Vagina (tissue), 2 donors: Measurements from ENCODE around the gene ZNF440. TPM values are rescaled to one million over a fixed set of nuclear protein-coding genes. Genes with fewer than 3 reads are reported as not detected.
"Not testable (repeated sequence)": the region's sequence is repeated elsewhere in the genome, so short reads cannot be mapped to it uniquely, and the experiment has no call there.

Source experiments
- DNase-seq, 2 donors: peaks; one replicate each; pipeline ENCODE4 v3.0.0-alpha.2; 2017; ENCODE audit errors: extremely low spot score in 2 of 2
- H3K27ac ChIP-seq: fragments of 200-600 bp; sonication (generic); one replicate; pipeline ENCODE4 v1.5.1; 2019
- H3K27me3 ChIP-seq: fragments of 200-600 bp; sonication (generic); one replicate; pipeline ENCODE4 v1.5.1; 2019
- H3K36me3 ChIP-seq, 2 donors: fragments of 200-600 bp; sonication (generic); one replicate each; pipeline ENCODE4 v1.5.1; 2017 to 2019
- H3K4me1 ChIP-seq: fragments of 200-600 bp; sonication (generic); one replicate; pipeline ENCODE4 v1.5.1; 2019
- H3K4me3 ChIP-seq, 2 donors: fragments of 200-600 bp; sonication (generic); 1 replicate in 1 of 2; 2 replicates in 1 of 2; pipeline ENCODE4 v1.5.1; 2016 to 2019
- H3K9me3 ChIP-seq: fragments of 200-600 bp; sonication (generic); one replicate; pipeline ENCODE4 v1.5.1; 2019
- CTCF ChIP-seq, 3 experiments: fragments of 450-650 bp in 2 of 3; fragments of 200-600 bp in 1 of 3; sonication (generic) in 1 of 3; IDR thresholded peaks; one replicate each; pipeline ENCODE4 v1.5.1; 2017 to 2019; ENCODE audit warnings: antibody characterized with exemption in 3 of 3, mild to moderate bottlenecking in 2 of 3, moderate library complexity in 2 of 3
- POLR2A ChIP-seq, 2 donors: fragments of 450-650 bp; IDR thresholded peaks; one replicate each; pipeline ENCODE4 v1.6.1; 2017; ENCODE audit warnings: antibody characterized with exemption in 2 of 2, mild to moderate bottlenecking in 2 of 2, moderate library complexity in 2 of 2
- POLR2AphosphoS5 ChIP-seq, 2 donors: sonication (generic); formaldehyde crosslinking; IDR thresholded peaks; one replicate each; pipeline ENCODE4 v1.9.0; 2017; ENCODE audit warnings: antibody characterized with exemption in 2 of 2, mild to moderate bottlenecking in 2 of 2, low read depth in 1 of 2; ENCODE audit not compliant: insufficient read depth in 1 of 2
- intact Hi-C: fragments of 100-400 bp; cut with DNase I; formaldehyde crosslinking; loops from one replicate; pipeline ENCODE4 v1.15.1; 2023
- total RNA-seq: library from RNA; depleted of rRNA; stranded (reverse); fragments of >200 nt; gene quantifications from one replicate; pipeline ENCODE4 v1.2.3, GENCODE V29; 2016

Gene ZNF440
- total RNA-seq, 1 donor from 2014 or later, result 21.4 TPM

GRCh38 chr19:11853358-11853757 lies 39.3 kb downstream of the ZNF440 start:
- intact Hi-C loops, result no loop called here

GRCh38 chr19:11856596-11857250 lies 42.6 kb downstream of the ZNF440 start:
- Histone ChIP-seq H3K36me3 (no peaks in the 10 kb centered on the region), H3K4me3 (no peak overlapping the region), H3K4me1 (no peaks in the 10 kb centered on the region), H3K9me3 (peaks cover 8% of the 10 kb centered on the region), H3K27me3 (no peaks in the 10 kb centered on the region), H3K27ac (no peak overlapping the region)
- intact Hi-C loops, result no loop called here
- no peak for DNase-seq
- TF ChIP-seq CTCF (IDR thresholded peaks at IDR 0.05), result no peak
- no peak for TF ChIP-seq POLR2A (IDR thresholded peaks at IDR 0.05)
- TF ChIP-seq POLR2AphosphoS5 (IDR thresholded peaks at IDR 0.05; ENCODE audit: insufficient read depth in 1 of 2, low read depth in 1 of 2), result no peak

More at GRCh38 chr19:11853358-11853757, 39.3 kb downstream of the ZNF440 start:
- no peaks in the 10 kb centered on the region for H3K9me3 ChIP-seq
- DNase-seq, result no peak
- H3K27me3 ChIP-seq, result no peaks in the 10 kb centered on the region
- TF ChIP-seq POLR2AphosphoS5 (IDR thresholded peaks at IDR 0.05; ENCODE audit: insufficient read depth in 1 of 2, low read depth in 1 of 2), result no peak
- H3K4me3 ChIP-seq, result no peak overlapping the region
- no peak overlapping the region for H3K27ac ChIP-seq
- peaks cover 14% of the 10 kb centered on the region for H3K4me1 ChIP-seq
- no peaks in the 10 kb centered on the region for H3K36me3 ChIP-seq

GRCh38 chr19:11860721-11861120 lies 46.6 kb downstream of the ZNF440 start:
- peaks cover 14% of the 10 kb centered on the region for H3K9me3 ChIP-seq
- peaks cover 0 to 1% of the 10 kb centered on the region in 2 donors for H3K36me3 ChIP-seq
- TF ChIP-seq CTCF (IDR thresholded peaks at IDR 0.05), result no peak
- no peak for TF ChIP-seq POLR2A (IDR thresholded peaks at IDR 0.05)
- no peak for TF ChIP-seq POLR2AphosphoS5 (IDR thresholded peaks at IDR 0.05; ENCODE audit: insufficient read depth in 1 of 2, low read depth in 1 of 2)

GRCh38 chr19:11861301-11861700 lies 47.2 kb downstream of the ZNF440 start:
- intact Hi-C loops, result no loop called here
- no peaks in the 10 kb centered on the region for H3K27me3 ChIP-seq
- no peak for DNase-seq
- peaks cover 20% of the 10 kb centered on the region for H3K9me3 ChIP-seq
- no peak overlapping the region for H3K4me3 ChIP-seq
- peaks cover under 1 to 7% of the 10 kb centered on the region in 2 donors for H3K36me3 ChIP-seq
- H3K4me1 ChIP-seq, result no peaks in the 10 kb centered on the region
- H3K27ac ChIP-seq, result no peak overlapping the region
- no peak for TF ChIP-seq POLR2AphosphoS5 (IDR thresholded peaks at IDR 0.05; ENCODE audit: insufficient read depth in 1 of 2, low read depth in 1 of 2)
- no peak for TF ChIP-seq CTCF (IDR thresholded peaks at IDR 0.05)

More at GRCh38 chr19:11860721-11861120, 46.6 kb downstream of the ZNF440 start:
- H3K4me1 ChIP-seq, result no peaks in the 10 kb centered on the region
- no peak for DNase-seq
- intact Hi-C loops, result no loop called here
- no peak overlapping the region for H3K27ac ChIP-seq
- no peak overlapping the region for H3K4me3 ChIP-seq
- no peaks in the 10 kb centered on the region for H3K27me3 ChIP-seq

GRCh38 chr19:11867766-11868165 lies 53.7 kb downstream of the ZNF440 start:
- H3K27me3 ChIP-seq, intact Hi-C loops, H3K27ac ChIP-seq, DNase-seq, H3K4me1 ChIP-seq, H3K4me3 ChIP-seq: not testable (repeated sequence)
- peaks cover 50% of the 10 kb centered on the region for H3K9me3 ChIP-seq
- peaks cover 14 to 37% of the 10 kb centered on the region in 2 donors for H3K36me3 ChIP-seq

GRCh38 chr19:11868188-11868587 lies 54.1 kb downstream of the ZNF440 start:
- TF ChIP-seq CTCF (IDR thresholded peaks at IDR 0.05) (no peak), POLR2AphosphoS5 (IDR thresholded peaks at IDR 0.05; ENCODE audit: insufficient read depth in 1 of 2, low read depth in 1 of 2) (no peak), POLR2A (IDR thresholded peaks at IDR 0.05) (no peak)
- no peaks in the 10 kb centered on the region for H3K27me3 ChIP-seq
- peaks cover 50% of the 10 kb centered on the region for H3K9me3 ChIP-seq
- intact Hi-C loops, result no loop called here
- no peak for DNase-seq
- H3K36me3 ChIP-seq, result peaks cover 14 to 37% of the 10 kb centered on the region in 2 donors
- no peak overlapping the region for H3K27ac ChIP-seq
- H3K4me3 ChIP-seq, result no peak overlapping the region
- no peaks in the 10 kb centered on the region for H3K4me1 ChIP-seq
